ENCODE results near the gene TMEM151B. TPM values are rescaled to one million over a fixed set of nuclear protein-coding genes. Genes with fewer than 3 reads are reported as not detected.
A peak's percentile ranks its signal among the peaks of the same experiment; 100 is the strongest.

Gene TMEM151B
- total and polyA plus RNA-seq, 2 of the 13 experiments (the other 11 are each of a cell fraction or from before 2014, with no cell fraction given) = not detected

DNA sequence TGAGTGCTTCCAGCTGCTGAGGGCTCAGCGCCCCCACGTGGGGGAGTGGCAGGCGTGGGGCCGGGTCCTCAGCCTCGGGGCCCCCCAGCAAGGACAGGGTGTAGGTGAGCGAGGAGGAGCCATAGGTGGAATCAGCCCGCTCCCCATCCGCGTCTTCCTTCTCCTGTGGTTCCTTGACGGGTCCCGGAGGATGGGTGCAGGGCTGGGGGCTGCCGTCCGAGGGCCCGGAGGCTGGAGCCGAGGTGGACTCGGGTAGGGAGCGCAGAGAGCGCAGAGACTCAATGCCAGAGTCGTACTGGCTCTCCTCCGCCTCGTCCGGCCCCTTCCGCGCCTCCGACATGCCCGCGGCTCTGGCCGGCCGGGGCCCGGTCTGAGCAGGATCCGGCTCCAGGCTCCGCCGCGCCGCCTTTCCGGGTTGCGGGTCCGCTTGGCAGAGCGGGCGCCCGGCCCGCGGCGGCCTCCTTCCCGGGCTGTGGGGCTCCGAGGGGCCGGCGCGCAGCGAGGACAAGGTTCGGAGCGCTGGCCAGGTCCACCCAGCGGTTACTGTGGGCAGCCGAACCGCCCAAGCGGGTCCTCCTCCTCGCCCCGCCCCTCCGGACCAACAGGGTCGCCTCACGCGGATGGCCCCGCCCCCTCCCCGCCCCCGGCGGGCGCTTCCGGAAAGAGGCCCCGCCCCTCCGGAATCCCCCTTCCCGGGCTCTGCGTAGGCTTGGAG is 5.1 kb upstream of the TMEM151B start, which contains the start of gene NFKBIE (continued):
- TF ChIP-seq TFDP2 (CRISPR knock-in tag; IDR thresholded peaks at IDR 0.05) = peak; percentile 22; the same call in 1 of the 2 replicates
- no peak for TF ChIP-seq NPAS2 (CRISPR knock-in tag; IDR thresholded peaks at IDR 0.05; ENCODE audit: borderline replicate concordance)
- no peak for TF ChIP-seq SIX4 (CRISPR knock-in tag; IDR thresholded peaks at IDR 0.05)
- TF ChIP-seq MTF1 (CRISPR knock-in tag; IDR thresholded peaks at IDR 0.05) = no peak
- TF ChIP-seq ZMYM2 (CRISPR knock-in tag; IDR thresholded peaks at IDR 0.05) = peak; percentile 62; the same call in 1 of the 2 replicates
- TF ChIP-seq, protein P1, sequence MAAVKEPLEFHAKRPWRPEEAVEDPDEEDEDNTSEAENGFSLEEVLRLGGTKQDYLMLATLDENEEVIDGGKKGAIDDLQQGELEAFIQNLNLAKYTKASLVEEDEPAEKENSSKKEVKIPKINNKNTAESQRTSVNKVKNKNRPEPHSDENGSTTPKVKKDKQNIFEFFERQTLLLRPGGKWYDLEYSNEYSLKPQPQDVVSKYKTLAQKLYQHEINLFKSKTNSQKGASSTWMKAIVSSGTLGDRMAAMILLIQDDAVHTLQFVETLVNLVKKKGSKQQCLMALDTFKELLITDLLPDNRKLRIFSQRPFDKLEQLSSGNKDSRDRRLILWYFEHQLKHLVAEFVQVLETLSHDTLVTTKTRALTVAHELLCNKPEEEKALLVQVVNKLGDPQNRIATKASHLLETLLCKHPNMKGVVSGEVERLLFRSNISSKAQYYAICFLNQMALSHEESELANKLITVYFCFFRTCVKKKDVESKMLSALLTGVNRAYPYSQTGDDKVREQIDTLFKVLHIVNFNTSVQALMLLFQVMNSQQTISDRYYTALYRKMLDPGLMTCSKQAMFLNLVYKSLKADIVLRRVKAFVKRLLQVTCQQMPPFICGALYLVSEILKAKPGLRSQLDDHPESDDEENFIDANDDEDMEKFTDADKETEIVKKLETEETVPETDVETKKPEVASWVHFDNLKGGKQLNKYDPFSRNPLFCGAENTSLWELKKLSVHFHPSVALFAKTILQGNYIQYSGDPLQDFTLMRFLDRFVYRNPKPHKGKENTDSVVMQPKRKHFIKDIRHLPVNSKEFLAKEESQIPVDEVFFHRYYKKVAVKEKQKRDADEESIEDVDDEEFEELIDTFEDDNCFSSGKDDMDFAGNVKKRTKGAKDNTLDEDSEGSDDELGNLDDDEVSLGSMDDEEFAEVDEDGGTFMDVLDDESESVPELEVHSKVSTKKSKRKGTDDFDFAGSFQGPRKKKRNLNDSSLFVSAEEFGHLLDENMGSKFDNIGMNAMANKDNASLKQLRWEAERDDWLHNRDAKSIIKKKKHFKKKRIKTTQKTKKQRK (IDR thresholded peaks at IDR 0.05; ENCODE audit: low read length) = no peak
- TF ChIP-seq TOPORS (CRISPR knock-in tag; IDR thresholded peaks at IDR 0.05) = no peak
- TF ChIP-seq PCBP2 (optimal IDR thresholded peaks at IDR 0.05; ENCODE audit: low read depth, low read length, poor library complexity, severe bottlenecking) = no peak
- TF ChIP-seq FOSL2 (CRISPR knock-in tag; IDR thresholded peaks at IDR 0.05) = peak; percentile 30; the same call in 1 of the 2 replicates
- TF ChIP-seq NFE2L1 (CRISPR knock-in tag; IDR thresholded peaks at IDR 0.05; ENCODE audit: borderline replicate concordance) = no peak
- no peak for TF ChIP-seq POLR2AphosphoS2 (IDR thresholded peaks at IDR 0.05; ENCODE audit: low read depth, low read length)
- TF ChIP-seq SOX13 (IDR thresholded peaks at IDR 0.05) = no peak
- TF ChIP-seq SOX13 (CRISPR knock-in tag; conservative IDR thresholded peaks at IDR 0.05 in 1 of 2, IDR thresholded peaks at IDR 0.05 in 1 of 2) = no peak
- TF ChIP-seq PLSCR1 (CRISPR knock-in tag; IDR thresholded peaks at IDR 0.05; ENCODE audit: borderline replicate concordance) = no peak
- no peak for TF ChIP-seq NFATC3 (CRISPR knock-in tag; IDR thresholded peaks at IDR 0.05)
- TF ChIP-seq ZNF772 (CRISPR knock-in tag; IDR thresholded peaks at IDR 0.05) = peak; percentile 34; the same call in 1 of the 2 replicates
- TF ChIP-seq, protein P2, sequence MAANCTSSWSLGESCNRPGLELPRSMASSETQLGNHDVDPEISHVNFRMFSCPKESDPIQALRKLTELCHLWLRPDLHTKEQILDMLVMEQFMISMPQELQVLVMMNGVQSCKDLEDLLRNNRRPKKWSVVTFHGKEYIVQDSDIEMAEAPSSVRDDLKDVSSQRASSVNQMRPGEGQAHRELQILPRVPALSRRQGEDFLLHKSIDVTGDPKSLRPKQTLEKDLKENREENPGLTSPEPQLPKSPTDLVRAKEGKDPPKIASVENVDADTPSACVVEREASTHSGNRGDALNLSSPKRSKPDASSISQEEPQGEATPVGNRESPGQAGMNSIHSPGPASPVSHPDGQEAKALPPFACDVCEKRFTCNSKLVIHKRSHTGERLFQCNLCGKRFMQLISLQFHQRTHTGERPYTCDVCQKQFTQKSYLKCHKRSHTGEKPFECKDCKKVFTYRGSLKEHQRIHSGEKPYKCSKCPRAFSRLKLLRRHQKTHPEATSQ (CRISPR knock-in tag; IDR thresholded peaks at IDR 0.05; ENCODE audit: borderline replicate concordance) = 0 out of 2 replicates have a peak, but pooled peaks have one; percentile 51
- TF ChIP-seq PRDM10 (CRISPR knock-in tag; IDR thresholded peaks at IDR 0.05; ENCODE audit: low read depth) = no peak; the same call in none of the 2 replicates

Data from HepG2 (cell line).